Neural cell (in vitro differentiated cells): Measurements from ENCODE around the gene SEBOX. TPM values are rescaled to one million over a fixed set of nuclear protein-coding genes. Genes with fewer than 3 reads are reported as not detected.
A peak's percentile ranks its signal among the peaks of the same experiment; 100 is the strongest.

ENCODE experiments used
- H2AFZ ChIP-seq: fragments of 200-600, 300-800 bp; sonication (generic), shearing (Covaris generic); 2 replicates; pipeline ENCODE4 v1.6.0; 2014; ENCODE audit warnings: low read depth, mild to moderate bottlenecking, antibody characterized with exemption, low read length, moderate library complexity
- H3F3A ChIP-seq: fragments of 200-600 bp; shearing (Covaris generic); 2 replicates; pipeline ENCODE4 v1.6.1; 2016; ENCODE audit warnings: mild to moderate bottlenecking, moderate library complexity, mixed read lengths, antibody characterized with exemption, low read length; ENCODE audit not compliant: insufficient read depth, poor library complexity, severe bottlenecking
- H3K27ac ChIP-seq: fragments of 200-600, 300-800 bp; sonication (generic), shearing (Covaris generic); 2 replicates; pipeline ENCODE4 v1.5.1; 2014; ENCODE audit warnings: mild to moderate bottlenecking, low read length, moderate library complexity
- H3K27me3 ChIP-seq: fragments of 300-800, 200-600 bp; sonication (generic), shearing (Covaris generic); 2 replicates; pipeline ENCODE4 v1.6.0; 2014; ENCODE audit warnings: mild to moderate bottlenecking, low read depth, low read length, moderate library complexity; ENCODE audit not compliant: insufficient read depth
- H3K36me3 ChIP-seq: fragments of 300-800, 200-600 bp; sonication (generic), shearing (Covaris generic); 2 replicates; pipeline ENCODE4 v1.5.1; 2014; ENCODE audit warnings: mild to moderate bottlenecking, antibody characterized with exemption, low read length, moderate library complexity; ENCODE audit not compliant: insufficient read depth
- H3K4me2 ChIP-seq: fragments of 300-800, 200-600 bp; sonication (generic), shearing (Covaris generic); 2 replicates; pipeline ENCODE4 v1.6.0; 2014; ENCODE audit warnings: mild to moderate bottlenecking, low read length
- H3K4me3 ChIP-seq: fragments of 300-800, 200-600 bp; sonication (generic), shearing (Covaris generic); 2 replicates; pipeline ENCODE4 v1.5.1; 2014; ENCODE audit warnings: mild to moderate bottlenecking, low read length, moderate library complexity
- H3K79me2 ChIP-seq: fragments of 200-600 bp; shearing (Covaris generic); replicated peaks from 2 replicates; pipeline ENCODE4 v1.6.0; 2014; ENCODE audit warnings: mild to moderate bottlenecking, low read length, moderate library complexity; ENCODE audit not compliant: insufficient read depth
- H3K9ac ChIP-seq: fragments of 300-800, 200-600 bp; sonication (generic), shearing (Covaris generic); 2 replicates; pipeline ENCODE4 v1.6.1; 2016; ENCODE audit warnings: mild to moderate bottlenecking, low read length, mixed read lengths
- H3K9me2 ChIP-seq: fragments of 200-600 bp; shearing (Covaris generic); 2 replicates; pipeline ENCODE4 v1.6.1; 2016; ENCODE audit warnings: mild to moderate bottlenecking, low read length, mixed read lengths; ENCODE audit not compliant: insufficient read depth
- H3K9me3 ChIP-seq: fragments of 200-600, 300-800 bp; sonication (generic), shearing (Covaris generic); 2 replicates; pipeline ENCODE4 v1.6.1; 2016; ENCODE audit warnings: mild to moderate bottlenecking, mixed run types, low read length, moderate library complexity, mixed read lengths
- H4K20me1 ChIP-seq: fragments of 200-600 bp; shearing (Covaris generic); 2 replicates; pipeline ENCODE4 v1.6.1; 2016; ENCODE audit warnings: mild to moderate bottlenecking, mixed run types; ENCODE audit not compliant: insufficient read depth
- EP300 ChIP-seq: fragments of 450-650 bp; conservative IDR thresholded peaks from 2 replicates; pipeline ENCODE4 v1.6.1; 2014; ENCODE audit warnings: antibody characterized with exemption, mild to moderate bottlenecking, moderate library complexity; ENCODE audit not compliant: poor library complexity, severe bottlenecking
- EZH2 ChIP-seq: fragments of 200-600, 300-800 bp; shearing (Covaris generic), sonication (generic); IDR thresholded peaks from 2 replicates; pipeline ENCODE4 v1.6.1; 2014; ENCODE audit warnings: antibody characterized with exemption, low read length, borderline replicate concordance, mild to moderate bottlenecking; ENCODE audit not compliant: insufficient read depth, poor library complexity, severe bottlenecking
- MXI1 ChIP-seq: fragments of 450-650 bp; conservative IDR thresholded peaks from 2 replicates; pipeline ENCODE4 v1.6.1; 2014; ENCODE audit warnings: antibody characterized with exemption, mild to moderate bottlenecking; ENCODE audit not compliant: poor library complexity, severe bottlenecking
- POLR2AphosphoS5 ChIP-seq: IDR thresholded peaks from 2 replicates; pipeline ENCODE4 v1.6.1; 2012
- RAD21 ChIP-seq: fragments of 450-650 bp; conservative IDR thresholded peaks from 2 replicates; pipeline ENCODE4 v1.6.1; 2014; ENCODE audit warnings: antibody characterized with exemption, mild to moderate bottlenecking, moderate library complexity
- SMC3 ChIP-seq: fragments of 450-650 bp; conservative IDR thresholded peaks from 2 replicates; pipeline ENCODE4 v1.6.1; 2014; ENCODE audit warnings: antibody characterized with exemption, mild to moderate bottlenecking, moderate library complexity; ENCODE audit not compliant: poor library complexity
- TAF1 ChIP-seq: IDR thresholded peaks from 2 replicates; pipeline ENCODE4 v1.6.1; 2012; ENCODE audit warnings: low read depth
- polyA plus RNA-seq: library from polyadenylated mRNA; depleted of rRNA; stranded (reverse); fragments of >200 nt; gene quantifications from 2 replicates; pipeline ENCODE4 v1.2.3, GENCODE V29; 2014
- TF ChIP-seq, protein P1 (sequence below): fragments of 450-650 bp; IDR thresholded peaks from 2 replicates; pipeline ENCODE4 v1.5.1; 2014; ENCODE audit warnings: antibody characterized with exemption, mild to moderate bottlenecking, moderate library complexity; ENCODE audit not compliant: poor library complexity, severe bottlenecking
- TF ChIP-seq, protein P2 (sequence below): IDR thresholded peaks from 2 replicates; pipeline ENCODE4 v1.6.1; 2012; ENCODE audit warnings: borderline replicate concordance

Gene SEBOX
- polyA plus RNA-seq, 1 donor from 2014 or later: not detected

DNA sequence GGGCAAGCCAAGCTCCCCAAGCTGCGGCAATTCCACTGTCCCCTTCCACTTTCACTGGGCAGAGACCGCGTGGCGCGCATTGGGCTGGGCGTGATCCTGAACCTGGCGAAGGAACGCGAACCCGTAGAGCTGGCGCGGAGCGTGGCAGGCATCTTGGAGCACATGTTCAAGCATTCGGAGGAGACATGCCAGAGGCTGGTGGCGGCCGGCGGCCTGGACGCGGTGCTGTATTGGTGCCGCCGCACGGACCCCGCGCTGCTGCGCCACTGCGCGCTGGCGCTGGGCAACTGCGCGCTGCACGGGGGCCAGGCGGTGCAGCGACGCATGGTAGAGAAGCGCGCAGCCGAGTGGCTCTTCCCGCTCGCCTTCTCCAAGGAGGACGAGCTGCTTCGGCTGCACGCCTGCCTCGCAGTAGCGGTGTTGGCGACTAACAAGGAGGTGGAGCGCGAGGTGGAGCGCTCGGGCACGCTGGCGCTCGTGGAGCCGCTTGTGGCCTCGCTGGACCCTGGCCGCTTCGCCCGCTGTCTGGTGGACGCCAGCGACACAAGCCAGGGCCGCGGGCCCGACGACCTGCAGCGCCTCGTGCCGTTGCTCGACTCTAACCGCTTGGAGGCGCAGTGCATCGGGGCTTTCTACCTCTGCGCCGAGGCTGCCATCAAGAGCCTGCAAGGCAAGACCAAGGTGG lies 16.3 kb upstream of the SEBOX start:
- H3K4me2 ChIP-seq: no peak overlapping the region
- peak overlapping the region; percentile 23 for H3K4me3 ChIP-seq
- H3K27ac ChIP-seq: no peak overlapping the region

DNA sequence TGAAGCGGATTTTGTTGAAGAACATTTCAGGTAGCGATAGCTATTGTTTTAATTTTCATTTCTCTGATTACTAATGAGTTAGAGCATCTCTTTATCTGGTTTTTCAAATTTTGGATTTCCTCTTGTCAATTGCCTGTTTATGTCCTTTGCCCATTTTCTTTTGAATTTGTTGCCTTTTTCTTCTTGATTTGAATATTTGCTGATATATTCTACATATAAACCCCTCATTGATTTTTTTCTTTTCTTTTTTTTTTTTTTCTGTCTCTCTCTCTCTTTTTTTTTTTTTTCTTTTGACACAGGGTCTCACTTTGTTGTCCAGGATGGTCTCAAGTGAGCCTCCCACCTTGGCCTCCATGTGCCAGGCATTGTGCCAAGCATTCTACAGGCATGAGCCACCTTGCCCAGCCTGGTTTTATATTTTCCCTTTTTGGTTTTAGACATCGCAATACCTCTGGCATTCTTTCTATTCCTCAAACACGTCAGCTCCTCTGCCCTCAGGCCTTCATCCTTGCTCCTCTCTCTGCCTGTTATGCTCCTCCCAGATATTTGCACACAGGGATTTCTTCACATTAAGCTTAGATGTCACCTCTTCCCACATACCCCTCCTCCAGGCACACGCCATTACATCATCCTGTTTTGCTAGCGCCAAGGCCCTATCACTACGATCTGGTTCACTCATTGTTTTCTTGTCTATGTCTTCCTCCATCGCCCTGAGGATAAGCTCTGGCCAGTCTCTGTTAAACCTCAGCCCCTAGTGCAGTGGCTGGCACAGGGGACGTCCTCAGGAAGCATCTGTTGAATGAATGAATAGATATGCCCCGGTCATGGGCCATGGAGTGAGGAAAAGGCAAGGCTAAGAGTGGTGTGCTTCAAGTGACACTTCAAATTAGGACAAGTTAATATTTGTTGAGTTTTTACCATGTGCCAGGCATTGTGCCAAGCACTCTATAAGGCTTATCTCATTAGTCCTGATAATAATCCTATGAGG lies 15.1 kb upstream of the SEBOX start:
- Histone ChIP-seq H3K27me3 (no peaks in the 10 kb centered on the region), H3K4me3 (no peak overlapping the region), H3K4me2 (no peak overlapping the region)

More for the DNA sequence above, 16.3 kb upstream of the SEBOX start:
- Histone ChIP-seq H2AFZ (no peak overlapping the region), H3K36me3 (no peaks in the 10 kb centered on the region), H3K9me3 (no peaks in the 10 kb centered on the region), H3K79me2 (no peaks in the 10 kb centered on the region), H3K9ac (no peak overlapping the region), H4K20me1 (no peaks in the 10 kb centered on the region), H3F3A (no peaks in the 10 kb centered on the region), H3K9me2 (no peaks in the 10 kb centered on the region), H3K27me3 (no peaks in the 10 kb centered on the region)
- TF ChIP-seq, protein P1, sequence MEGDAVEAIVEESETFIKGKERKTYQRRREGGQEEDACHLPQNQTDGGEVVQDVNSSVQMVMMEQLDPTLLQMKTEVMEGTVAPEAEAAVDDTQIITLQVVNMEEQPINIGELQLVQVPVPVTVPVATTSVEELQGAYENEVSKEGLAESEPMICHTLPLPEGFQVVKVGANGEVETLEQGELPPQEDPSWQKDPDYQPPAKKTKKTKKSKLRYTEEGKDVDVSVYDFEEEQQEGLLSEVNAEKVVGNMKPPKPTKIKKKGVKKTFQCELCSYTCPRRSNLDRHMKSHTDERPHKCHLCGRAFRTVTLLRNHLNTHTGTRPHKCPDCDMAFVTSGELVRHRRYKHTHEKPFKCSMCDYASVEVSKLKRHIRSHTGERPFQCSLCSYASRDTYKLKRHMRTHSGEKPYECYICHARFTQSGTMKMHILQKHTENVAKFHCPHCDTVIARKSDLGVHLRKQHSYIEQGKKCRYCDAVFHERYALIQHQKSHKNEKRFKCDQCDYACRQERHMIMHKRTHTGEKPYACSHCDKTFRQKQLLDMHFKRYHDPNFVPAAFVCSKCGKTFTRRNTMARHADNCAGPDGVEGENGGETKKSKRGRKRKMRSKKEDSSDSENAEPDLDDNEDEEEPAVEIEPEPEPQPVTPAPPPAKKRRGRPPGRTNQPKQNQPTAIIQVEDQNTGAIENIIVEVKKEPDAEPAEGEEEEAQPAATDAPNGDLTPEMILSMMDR: peak; percentile 30
- TF ChIP-seq EP300: no peak

More for the DNA sequence above, 15.1 kb upstream of the SEBOX start:
- no peak overlapping the region for H3K27ac ChIP-seq
- no peaks in the 10 kb centered on the region for H4K20me1 ChIP-seq
- H3K36me3 ChIP-seq: no peaks in the 10 kb centered on the region
- no peaks in the 10 kb centered on the region for H3F3A ChIP-seq
- TF ChIP-seq TAF1 (no peak), EP300 (no peak), EZH2 (no peak), SMC3 (no peak), RAD21 (no peak), MXI1 (no peak), POLR2AphosphoS5 (no peak)
- TF ChIP-seq, protein P1: no peak
- TF ChIP-seq, protein P2, sequence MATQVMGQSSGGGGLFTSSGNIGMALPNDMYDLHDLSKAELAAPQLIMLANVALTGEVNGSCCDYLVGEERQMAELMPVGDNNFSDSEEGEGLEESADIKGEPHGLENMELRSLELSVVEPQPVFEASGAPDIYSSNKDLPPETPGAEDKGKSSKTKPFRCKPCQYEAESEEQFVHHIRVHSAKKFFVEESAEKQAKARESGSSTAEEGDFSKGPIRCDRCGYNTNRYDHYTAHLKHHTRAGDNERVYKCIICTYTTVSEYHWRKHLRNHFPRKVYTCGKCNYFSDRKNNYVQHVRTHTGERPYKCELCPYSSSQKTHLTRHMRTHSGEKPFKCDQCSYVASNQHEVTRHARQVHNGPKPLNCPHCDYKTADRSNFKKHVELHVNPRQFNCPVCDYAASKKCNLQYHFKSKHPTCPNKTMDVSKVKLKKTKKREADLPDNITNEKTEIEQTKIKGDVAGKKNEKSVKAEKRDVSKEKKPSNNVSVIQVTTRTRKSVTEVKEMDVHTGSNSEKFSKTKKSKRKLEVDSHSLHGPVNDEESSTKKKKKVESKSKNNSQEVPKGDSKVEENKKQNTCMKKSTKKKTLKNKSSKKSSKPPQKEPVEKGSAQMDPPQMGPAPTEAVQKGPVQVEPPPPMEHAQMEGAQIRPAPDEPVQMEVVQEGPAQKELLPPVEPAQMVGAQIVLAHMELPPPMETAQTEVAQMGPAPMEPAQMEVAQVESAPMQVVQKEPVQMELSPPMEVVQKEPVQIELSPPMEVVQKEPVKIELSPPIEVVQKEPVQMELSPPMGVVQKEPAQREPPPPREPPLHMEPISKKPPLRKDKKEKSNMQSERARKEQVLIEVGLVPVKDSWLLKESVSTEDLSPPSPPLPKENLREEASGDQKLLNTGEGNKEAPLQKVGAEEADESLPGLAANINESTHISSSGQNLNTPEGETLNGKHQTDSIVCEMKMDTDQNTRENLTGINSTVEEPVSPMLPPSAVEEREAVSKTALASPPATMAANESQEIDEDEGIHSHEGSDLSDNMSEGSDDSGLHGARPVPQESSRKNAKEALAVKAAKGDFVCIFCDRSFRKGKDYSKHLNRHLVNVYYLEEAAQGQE: no peak
- H2AFZ ChIP-seq: no peak overlapping the region
- no peak overlapping the region for H3K9ac ChIP-seq
- no peaks in the 10 kb centered on the region for H3K9me3 ChIP-seq
- peaks cover 6% of the 10 kb centered on the region for H3K79me2 ChIP-seq
- no peaks in the 10 kb centered on the region for H3K9me2 ChIP-seq
